22Rv1 (cell line): ENCODE results near the gene SLC23A2.

Source experiments
- H3K27ac ChIP-seq: fragments of 450-650 bp; 2 replicates; pipeline ENCODE4 v1.5.1; 2017
- CTCF ChIP-seq: fragments of 450-650 bp; IDR thresholded peaks from 2 replicates; pipeline ENCODE4 v1.5.1; 2017; ENCODE audit warnings: mild to moderate bottlenecking
- ZFX ChIP-seq: fragments of 450-650 bp; IDR thresholded peaks from 2 replicates; pipeline ENCODE4 v1.6.1; 2017; ENCODE audit warnings: antibody characterized with exemption, borderline replicate concordance

SLC23A2 gene

GRCh38 chr20:4950437-4950836 lies 50.9 kb downstream of the SLC23A2 start:
- no peak overlapping the region for H3K27ac ChIP-seq
- no peak for TF ChIP-seq ZFX
- TF ChIP-seq CTCF, result no peak

- TF ChIP-seq CTCF (peak; percentile 42; the same call in 1 of the 2 replicates), ZFX (no peak)
- no peak overlapping the region for H3K27ac ChIP-seq
These were observed 51.5 kb downstream of the SLC23A2 start for GRCh38 chr20:4949833-4950178.

GRCh38 chr20:4947817-4948559 lies 53.3 kb downstream of the SLC23A2 start:
- TF ChIP-seq ZFX (no peak), CTCF (no peak)
- no peak overlapping the region for H3K27ac ChIP-seq

- no peak overlapping the region for H3K27ac ChIP-seq
- TF ChIP-seq CTCF (no peak), ZFX (no peak)
These were observed 54.3 kb downstream of the SLC23A2 start for GRCh38 chr20:4946986-4947385.

- no peak for TF ChIP-seq ZFX
- TF ChIP-seq CTCF, result no peak
- H3K27ac ChIP-seq, result no peak overlapping the region
These were observed 54.7 kb downstream of the SLC23A2 start for GRCh38 chr20:4946585-4946984.

GRCh38 chr20:4944518-4945313 lies 56.6 kb downstream of the SLC23A2 start:
- no peak for TF ChIP-seq ZFX
- TF ChIP-seq CTCF, result no peak

GRCh38 chr20:4942331-4942730 lies 59.0 kb downstream of the SLC23A2 start:
- H3K27ac ChIP-seq, result no peak overlapping the region
- no peak for TF ChIP-seq CTCF
- no peak for TF ChIP-seq ZFX

More at GRCh38 chr20:4944518-4945313, 56.6 kb downstream of the SLC23A2 start:
- H3K27ac ChIP-seq, result no peak overlapping the region
